Activated gamma-delta T cell (primary cell): Measurements from ENCODE around the gene DEDD2.
A peak's percentile ranks its signal among the peaks of the same experiment; 100 is the strongest.

ENCODE experiments used
- DNase-seq: peaks from one replicate; lab custom pipeline; 2025; lab: John Stamatoyannopoulos, UW

Gene DEDD2

DNA sequence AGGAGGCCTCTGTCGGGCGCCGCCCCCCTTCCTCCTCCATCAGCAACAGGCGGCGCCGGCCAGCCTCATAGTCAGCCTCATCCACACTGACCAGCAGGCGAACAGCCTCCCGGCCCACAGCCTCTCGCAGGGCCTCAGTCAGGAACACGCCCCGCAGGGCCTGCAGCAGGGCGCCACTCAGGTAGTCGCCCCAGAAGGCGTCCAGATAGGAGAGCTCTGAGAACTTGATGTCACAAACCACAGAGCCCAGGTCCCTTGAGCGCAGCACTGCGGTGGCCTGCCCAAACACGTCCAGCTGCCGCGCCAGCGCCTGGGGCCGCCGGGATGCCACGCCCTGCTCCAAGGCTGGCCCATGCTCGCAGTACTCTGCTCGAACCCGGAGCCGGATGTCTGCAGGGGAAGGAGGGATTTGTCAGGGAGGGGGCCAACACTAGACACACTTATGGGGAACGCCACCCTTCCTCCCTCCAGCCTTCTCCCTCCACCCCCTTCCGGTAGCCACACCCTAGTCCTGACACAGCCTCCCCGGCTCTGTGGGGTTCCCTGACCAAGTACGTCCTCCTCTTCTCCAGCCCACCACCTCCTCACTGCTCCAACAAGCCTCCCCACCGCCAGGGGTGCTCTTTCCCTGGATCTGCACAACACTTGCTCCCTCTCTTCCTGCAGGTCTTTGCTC lies 17.9 kb downstream of the DEDD2 start:
- peak; percentile 36 for DNase-seq

DNA sequence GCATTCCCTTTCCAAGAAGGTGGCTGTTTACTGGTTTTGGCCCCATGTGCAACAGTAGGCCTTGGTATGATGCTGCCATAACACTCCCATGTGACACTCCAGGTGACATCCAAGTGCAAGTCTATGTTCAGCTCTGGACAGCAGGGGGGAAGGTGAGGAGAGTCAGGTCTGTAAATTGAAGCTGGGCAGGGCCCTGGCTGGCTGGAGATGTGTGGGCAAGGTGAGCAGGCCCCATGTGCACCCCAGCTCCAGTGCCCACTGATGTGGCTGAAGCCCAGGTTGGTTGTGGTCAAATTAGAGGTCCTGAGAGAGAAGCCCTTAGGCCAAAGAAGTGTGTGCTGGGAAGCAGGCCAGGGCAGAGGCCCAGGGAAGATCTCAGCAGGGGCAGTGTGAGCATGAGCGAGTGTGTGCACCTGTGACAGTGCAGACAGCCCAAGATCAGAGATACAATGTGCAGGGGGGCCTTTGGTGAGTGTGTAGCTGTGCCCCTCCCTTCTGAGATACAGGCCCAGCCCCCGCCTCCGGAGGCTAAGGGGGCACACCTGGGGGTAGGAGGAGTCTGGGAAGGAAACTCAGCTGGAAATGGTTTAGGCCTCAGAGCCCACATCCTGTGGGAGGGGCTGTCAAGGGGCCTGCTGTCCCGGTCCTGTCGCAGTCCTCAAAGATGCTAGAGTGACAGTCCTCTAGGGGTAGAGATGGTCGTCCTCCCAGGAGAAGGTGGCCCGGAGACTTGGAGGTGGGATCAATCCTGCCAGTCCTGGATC lies 18.6 kb downstream of the DEDD2 start:
- DNase-seq, result peak; percentile 37

DNA sequence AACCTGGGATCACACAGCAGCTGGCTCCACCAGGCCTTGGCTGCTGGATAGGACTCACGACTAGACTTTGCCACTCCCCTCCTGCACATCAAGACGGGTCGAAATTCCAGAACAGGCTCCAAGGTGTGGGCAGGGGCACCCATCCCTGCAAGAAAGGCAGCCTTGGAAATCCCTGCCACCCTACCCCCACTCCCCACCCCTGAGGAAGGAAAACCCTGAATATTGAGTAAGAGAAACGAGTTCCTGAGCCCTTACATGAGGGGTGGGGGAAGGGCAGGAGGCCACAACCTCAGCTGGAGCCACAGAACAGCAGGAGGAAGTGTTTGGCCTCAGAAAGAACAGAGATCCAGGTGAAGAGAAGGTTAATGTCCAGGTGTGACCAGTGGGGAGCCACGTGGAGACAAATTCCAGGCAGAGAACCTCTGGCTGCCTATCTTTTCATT lies 20.1 kb downstream of the DEDD2 start:
- no peak for DNase-seq

GRCh38 chr19:42196011-42197001 lies 21.2 kb downstream of the DEDD2 start:
- no peak for DNase-seq

- DNase-seq, result no peak
Measured at GRCh38 chr19:42193706-42194105, 23.8 kb downstream of the DEDD2 start.

- no peak for DNase-seq
Measured at GRCh38 chr19:42193294-42193693, 24.2 kb downstream of the DEDD2 start.

DNA sequence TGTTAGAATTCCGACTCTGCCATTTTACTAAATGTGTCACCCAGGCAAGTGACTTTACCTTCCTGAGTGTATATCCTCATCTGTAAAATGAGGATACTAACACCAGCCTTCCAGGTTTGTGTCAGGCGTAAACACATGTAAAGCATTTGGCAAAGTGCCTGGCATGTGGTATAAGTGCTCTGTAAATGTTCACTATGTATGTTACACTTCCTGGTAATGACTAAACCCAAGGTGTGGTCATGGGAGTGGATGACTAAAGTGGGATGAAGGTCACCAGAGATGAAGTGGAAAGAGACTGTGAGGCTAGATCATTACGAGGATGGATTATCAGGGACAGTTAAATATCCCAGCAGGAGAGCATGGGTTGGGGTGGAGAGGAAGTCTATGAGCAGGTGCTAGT lies 25.6 kb downstream of the DEDD2 start:
- no peak for DNase-seq

DNA sequence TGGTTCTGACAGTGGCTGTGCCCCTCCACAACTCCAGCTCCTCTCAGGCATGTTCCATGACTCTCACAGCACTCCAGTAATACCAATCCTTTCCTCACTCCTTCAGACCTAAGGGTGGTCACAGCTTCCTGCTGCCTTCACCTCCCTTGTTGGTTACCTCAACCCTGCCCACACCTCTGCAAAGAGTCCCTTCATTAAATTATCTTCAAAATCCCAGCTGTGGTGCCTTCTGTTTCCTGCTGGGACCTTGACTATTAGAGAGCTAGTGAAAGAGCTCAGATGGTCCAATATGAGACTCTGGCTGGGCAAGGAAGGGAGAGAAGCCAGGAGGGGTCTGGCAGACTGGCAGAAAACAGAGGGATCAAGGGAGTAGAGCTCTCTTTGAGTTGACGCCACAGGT lies 26.1 kb downstream of the DEDD2 start:
- DNase-seq, result no peak

GRCh38 chr19:42189133-42189532 lies 28.3 kb downstream of the DEDD2 start:
- no peak for DNase-seq

GRCh38 chr19:42188665-42189064 lies 28.8 kb downstream of the DEDD2 start:
- DNase-seq, result no peak

GRCh38 chr19:42185277-42185676 lies 32.2 kb downstream of the DEDD2 start:
- DNase-seq, result no peak

DNA sequence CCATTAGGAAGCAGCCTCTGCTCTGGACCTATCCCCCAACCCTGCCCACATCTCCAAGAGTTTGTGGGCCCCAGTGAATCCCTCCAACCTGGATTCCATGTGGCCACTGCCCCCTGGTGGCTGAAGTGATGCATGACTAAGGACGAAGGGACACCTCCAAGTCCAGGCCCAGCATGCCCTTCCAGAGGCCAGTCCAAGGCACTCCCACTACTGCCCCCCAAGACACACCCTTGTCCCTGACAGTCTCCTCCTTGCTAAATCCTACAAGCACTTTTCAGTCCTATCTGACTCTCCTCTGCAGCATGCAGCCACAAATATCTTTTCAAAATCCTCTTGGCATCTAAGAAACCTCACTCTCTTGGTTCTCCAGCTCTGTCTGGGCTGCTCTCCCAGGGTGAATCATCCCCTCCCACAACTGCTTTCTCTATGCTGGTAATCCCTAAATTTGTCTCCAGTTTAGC lies 33.0 kb downstream of the DEDD2 start:
- no peak for DNase-seq

DNA sequence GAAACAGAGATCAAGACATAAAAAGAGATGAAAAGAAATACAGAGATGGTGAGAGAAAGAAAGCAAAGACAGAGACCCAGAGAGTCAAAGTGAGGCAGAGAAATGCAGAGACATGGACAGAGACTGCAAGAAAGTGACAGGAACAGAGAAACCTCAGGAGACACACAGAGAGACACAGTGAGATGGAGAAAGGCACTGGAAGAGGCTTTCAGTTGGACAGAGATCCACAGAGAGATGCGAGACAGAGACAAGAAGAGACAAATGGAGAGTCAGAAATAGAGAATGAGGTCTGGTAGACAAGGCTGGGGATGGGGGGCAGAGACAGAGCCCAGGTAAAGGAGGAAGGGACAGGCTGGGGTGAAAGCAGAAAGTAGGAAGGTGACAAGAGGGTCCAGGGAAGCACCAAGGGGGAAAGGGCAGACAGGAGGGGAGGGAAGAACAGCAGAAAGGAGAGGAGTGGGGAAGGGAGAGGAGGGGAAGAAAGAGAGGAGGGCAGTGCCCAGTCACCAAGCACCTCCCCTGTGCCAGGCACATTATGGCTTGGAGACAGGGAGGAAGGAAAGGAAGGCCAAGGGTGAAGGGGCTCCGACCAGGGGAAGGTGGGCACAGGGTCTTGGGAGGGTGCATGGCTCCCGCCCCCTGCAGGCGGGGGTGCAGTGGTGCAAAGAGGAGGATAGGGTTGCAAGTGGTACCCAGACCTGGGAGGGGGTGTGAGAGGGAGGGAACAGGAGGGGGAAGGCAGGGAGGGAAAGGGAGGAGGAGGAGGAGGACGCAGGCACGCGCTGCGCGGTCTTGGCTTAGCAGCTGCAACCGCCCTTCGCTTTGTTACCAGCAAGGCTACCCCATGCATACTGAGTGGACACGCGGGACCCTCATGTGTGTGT lies 38.4 kb downstream of the DEDD2 start:
- no peak for DNase-seq

DNA sequence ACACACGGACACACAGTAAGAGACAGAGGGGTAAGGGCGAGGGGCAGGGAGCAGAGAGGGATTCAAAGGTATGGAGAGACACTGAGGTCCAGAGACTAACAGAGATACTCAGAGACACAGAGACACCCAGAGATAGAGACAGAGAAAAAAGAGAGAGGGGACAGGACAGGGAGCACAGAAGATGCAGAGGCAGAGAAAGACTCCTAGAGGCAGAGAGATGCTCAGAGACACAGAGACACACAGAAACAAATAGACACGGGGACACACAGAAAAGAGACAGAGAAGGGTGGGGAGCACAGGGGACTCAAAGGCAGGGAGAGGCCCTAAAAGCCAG lies 39.8 kb downstream of the DEDD2 start:
- no peak for DNase-seq

DNA sequence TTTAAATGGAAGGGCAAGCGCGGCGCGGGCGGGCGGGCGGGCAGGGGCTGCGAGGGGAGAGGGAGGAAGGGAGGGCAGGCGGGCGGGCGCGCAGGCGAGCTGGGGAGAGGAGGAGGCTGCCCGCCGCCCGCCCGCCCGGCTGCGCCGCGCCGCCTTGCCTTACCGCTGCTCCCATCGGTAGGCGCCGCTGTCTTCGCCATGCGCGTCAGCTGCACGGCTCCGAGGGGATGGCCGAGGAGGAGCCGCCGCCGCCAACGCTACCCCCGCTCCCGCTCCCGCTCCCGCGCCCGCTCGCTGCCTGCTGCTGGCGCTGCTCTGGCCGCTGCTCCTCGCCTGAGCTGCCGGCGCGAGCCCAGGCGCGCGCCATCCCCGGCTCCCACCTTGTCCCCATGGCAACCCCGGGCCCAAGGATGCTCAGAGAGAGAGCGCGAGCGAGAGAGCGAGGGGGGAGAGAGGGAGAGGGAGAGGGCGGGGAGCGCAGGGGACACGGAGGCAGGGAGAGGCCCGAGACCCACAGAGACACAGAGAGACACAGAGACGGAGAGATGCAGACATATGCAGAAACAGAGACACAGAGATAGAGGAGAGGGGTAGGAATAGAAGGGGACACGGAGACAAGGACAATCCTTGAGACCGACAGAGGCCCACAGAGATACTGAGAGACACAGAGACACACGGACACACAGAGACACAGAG lies 40.3 kb downstream of the DEDD2 start:
- peak; percentile 67 for DNase-seq

GRCh38 chr19:42176649-42176989 lies 40.9 kb downstream of the DEDD2 start:
- no peak for DNase-seq

DNA sequence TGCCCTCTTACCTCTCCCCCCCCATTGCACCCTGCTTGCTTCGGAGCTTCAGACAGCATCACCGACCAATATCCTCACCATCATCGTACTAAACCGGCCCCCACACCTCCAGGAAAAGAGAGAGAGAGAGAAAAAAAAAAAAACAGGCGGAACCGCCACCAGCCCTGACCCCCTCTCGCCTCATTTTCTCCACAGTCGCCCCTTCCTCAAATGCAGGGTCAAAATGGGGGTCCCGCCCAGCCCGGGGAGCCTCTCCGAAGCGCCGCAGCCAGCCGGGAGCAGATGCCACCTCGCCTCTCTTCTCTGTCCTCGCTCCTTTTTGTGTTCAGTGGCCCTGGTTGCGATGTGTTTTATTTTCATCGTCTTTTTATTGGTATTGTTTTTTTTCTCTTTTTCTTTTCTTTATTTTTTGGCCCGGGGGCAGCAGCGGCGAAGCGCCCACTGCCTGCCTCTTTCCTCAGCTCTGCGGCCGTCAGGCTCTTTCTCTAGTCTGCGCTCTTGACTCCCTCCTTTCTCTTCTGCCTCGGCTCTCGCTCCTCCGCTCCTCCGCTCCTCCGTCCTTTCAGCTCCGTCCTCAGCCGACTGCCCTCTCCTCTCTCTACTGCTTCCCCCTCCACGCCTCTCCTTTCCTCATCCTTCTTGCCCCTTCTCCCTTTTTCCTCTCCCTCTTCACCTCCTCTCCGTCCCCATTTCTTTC lies 41.4 kb downstream of the DEDD2 start:
- DNase-seq, result no peak

- DNase-seq, result no peak
Measured at GRCh38 chr19:42174958-42175734, 42.3 kb downstream of the DEDD2 start.

DNA sequence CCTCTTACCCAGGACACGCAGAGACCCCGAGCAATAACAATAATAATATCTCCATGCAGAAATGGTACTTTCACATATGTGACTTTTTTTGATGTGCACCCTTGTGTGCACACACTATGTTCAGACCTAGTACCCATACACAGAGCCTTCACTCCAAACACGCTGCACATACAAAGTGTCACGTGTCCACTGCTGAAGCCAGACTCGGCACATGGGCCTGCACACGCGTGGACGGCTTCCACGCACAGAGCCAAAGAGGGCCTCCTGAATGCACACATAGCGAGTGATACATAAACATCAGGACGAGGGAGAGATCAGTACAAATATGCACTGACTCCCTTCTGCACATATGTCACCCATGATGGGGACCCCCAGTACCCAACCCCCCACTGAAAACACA lies 43.3 kb downstream of the DEDD2 start:
- no peak for DNase-seq
